Parathyroid adenoma (tissue), 2 donors: ENCODE data around the gene DUSP1.
"Not testable (repeated sequence)": the region's sequence is repeated elsewhere in the genome, so short reads cannot be mapped to it uniquely, and the experiment has no call there.

Source experiments
- H2AFZ ChIP-seq: fragments of 300-600 bp; sonication (generic); one replicate; pipeline ENCODE4 v1.7.0; 2017; ENCODE audit warnings: antibody characterized with exemption, mild to moderate bottlenecking
- H3K27ac ChIP-seq: fragments of 300-600 bp; sonication (generic); one replicate; pipeline ENCODE4 v1.7.0; 2017
- H3K27me3 ChIP-seq: fragments of 300-600 bp; sonication (generic); one replicate; pipeline ENCODE4 v1.7.0; 2017; ENCODE audit warnings: low read length; ENCODE audit not compliant: control insufficient read depth, insufficient read depth
- H3K36me3 ChIP-seq: fragments of 300-600 bp; sonication (generic); one replicate; pipeline ENCODE4 v1.7.0; 2017; ENCODE audit warnings: low read length; ENCODE audit not compliant: control insufficient read depth, insufficient read depth
- H3K4me1 ChIP-seq: fragments of 300-600 bp; sonication (generic); one replicate; pipeline ENCODE4 v1.7.0; 2017; ENCODE audit warnings: control low read depth
- H3K4me2 ChIP-seq: fragments of 300-600 bp; sonication (generic); one replicate; pipeline ENCODE4 v1.7.0; 2017; ENCODE audit warnings: low read length
- H3K4me3 ChIP-seq: fragments of 300-600 bp; sonication (generic); one replicate; pipeline ENCODE4 v1.7.0; 2017; ENCODE audit warnings: low read depth, low read length
- H3K79me2 ChIP-seq: fragments of 300-600 bp; sonication (generic); one replicate; pipeline ENCODE4 v1.7.0; 2017; ENCODE audit warnings: control low read depth
- H3K9ac ChIP-seq: fragments of 300-600 bp; sonication (generic); one replicate; pipeline ENCODE4 v1.7.0; 2017; ENCODE audit warnings: mild to moderate bottlenecking
- H3K9me3 ChIP-seq: fragments of 300-600 bp; sonication (generic); one replicate; pipeline ENCODE4 v1.7.0; 2017; ENCODE audit warnings: low read length; ENCODE audit not compliant: control insufficient read depth
- TF ChIP-seq, protein P1 (sequence below): fragments of 300-600 bp; sonication (generic); IDR thresholded peaks from one replicate; pipeline ENCODE4 v1.7.0; 2017; ENCODE audit warnings: antibody characterized with exemption, mild to moderate bottlenecking
- donor health status: primary hyperparathyroidism.

DUSP1 gene

DNA sequence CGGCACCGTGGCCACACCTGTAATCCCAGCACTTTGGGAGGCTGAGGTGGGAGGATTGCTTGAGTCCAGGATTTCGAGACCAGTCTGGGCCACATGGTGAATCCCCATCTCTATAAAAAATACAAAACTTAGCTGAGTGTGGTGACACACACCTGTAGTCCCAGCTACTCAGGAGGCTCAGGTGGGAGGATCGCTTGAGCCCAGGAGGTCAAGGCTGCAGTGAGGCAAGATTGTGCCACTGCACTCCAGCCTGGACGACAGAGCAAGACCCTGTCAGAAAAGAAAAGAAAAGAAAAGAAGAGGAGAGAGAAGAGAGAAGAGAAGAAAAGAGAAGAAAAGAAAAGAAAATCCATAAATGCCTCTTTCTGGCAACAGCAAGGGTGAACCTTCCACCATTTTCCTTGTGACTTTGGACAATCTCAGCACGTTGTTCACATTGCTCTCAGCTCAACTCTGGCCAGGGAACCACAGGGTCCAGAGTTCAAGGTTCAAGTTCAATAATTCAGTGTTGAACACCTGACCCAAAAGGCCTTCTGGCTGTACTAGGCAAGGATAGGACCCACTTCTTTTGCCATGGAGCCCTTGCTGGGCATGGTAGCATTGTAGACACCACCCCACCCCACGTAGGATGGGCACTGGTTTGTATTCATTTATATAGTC, 14.6 kb upstream of the DUSP1 start:
- no peaks in the 10 kb centered on the region for H3K79me2 ChIP-seq
- H3K4me1 ChIP-seq, result no peaks in the 10 kb centered on the region
- H3K27ac ChIP-seq, result no peak overlapping the region
- no peak overlapping the region for H3K4me3 ChIP-seq
- no peaks in the 10 kb centered on the region for H3K9me3 ChIP-seq
- no peaks in the 10 kb centered on the region for H3K27me3 ChIP-seq
- H2AFZ ChIP-seq, result no peak overlapping the region
- no peak overlapping the region for H3K9ac ChIP-seq
- H3K36me3 ChIP-seq, result no peaks in the 10 kb centered on the region
- no peak overlapping the region for H3K4me2 ChIP-seq
- TF ChIP-seq, protein P1, sequence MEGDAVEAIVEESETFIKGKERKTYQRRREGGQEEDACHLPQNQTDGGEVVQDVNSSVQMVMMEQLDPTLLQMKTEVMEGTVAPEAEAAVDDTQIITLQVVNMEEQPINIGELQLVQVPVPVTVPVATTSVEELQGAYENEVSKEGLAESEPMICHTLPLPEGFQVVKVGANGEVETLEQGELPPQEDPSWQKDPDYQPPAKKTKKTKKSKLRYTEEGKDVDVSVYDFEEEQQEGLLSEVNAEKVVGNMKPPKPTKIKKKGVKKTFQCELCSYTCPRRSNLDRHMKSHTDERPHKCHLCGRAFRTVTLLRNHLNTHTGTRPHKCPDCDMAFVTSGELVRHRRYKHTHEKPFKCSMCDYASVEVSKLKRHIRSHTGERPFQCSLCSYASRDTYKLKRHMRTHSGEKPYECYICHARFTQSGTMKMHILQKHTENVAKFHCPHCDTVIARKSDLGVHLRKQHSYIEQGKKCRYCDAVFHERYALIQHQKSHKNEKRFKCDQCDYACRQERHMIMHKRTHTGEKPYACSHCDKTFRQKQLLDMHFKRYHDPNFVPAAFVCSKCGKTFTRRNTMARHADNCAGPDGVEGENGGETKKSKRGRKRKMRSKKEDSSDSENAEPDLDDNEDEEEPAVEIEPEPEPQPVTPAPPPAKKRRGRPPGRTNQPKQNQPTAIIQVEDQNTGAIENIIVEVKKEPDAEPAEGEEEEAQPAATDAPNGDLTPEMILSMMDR, result no peak

DNA sequence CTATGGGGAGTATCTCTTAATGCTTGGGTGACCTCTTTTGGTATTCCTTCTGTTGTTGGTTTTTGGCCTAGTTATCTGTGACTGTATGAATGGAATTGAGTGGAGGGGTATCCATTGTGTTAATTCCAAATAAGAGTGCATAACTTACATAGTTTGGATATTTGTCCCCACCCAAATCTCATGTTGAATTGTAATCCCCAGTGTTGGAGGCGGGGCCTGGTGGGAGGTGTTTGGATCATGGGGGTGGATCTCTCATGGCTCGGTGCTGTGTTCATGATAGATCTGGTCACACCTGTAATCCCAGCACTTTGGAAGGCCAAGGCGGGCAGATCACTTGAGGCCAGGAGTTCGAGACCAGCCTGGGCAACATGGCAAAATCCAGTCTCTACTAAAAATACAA, 13.2 kb upstream of the DUSP1 start:
- H3K27me3 ChIP-seq, H3K4me2 ChIP-seq, H2AFZ ChIP-seq, H3K4me3 ChIP-seq, H3K79me2 ChIP-seq, H3K27ac ChIP-seq, H3K9ac ChIP-seq, H3K36me3 ChIP-seq, H3K9me3 ChIP-seq, H3K4me1 ChIP-seq: not testable (repeated sequence)

DNA sequence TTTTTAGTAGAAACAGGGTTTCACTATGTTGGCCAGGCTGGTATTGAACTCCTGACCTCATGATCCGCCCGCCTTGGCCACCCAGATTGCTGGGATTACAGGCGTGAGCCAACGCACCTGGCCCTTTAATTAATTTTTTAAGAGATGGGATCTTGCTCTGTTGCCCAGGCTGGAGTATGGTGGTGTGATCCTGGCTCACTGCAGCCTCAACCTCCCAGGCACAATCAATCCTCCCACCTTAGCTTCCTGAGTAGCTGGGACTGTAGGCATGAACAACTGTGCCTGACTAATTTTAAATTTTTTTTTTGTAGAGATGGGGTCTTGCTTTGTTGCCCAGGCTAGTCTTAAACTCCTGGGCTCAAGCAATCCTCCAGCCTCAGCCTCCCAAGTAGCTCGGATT, 12.3 kb upstream of the DUSP1 start:
- H3K4me2 ChIP-seq, H3K36me3 ChIP-seq, H3K79me2 ChIP-seq, H3K27me3 ChIP-seq, H3K9ac ChIP-seq, H3K4me3 ChIP-seq, H3K4me1 ChIP-seq, H2AFZ ChIP-seq, H3K27ac ChIP-seq, H3K9me3 ChIP-seq: not testable (repeated sequence)

DNA sequence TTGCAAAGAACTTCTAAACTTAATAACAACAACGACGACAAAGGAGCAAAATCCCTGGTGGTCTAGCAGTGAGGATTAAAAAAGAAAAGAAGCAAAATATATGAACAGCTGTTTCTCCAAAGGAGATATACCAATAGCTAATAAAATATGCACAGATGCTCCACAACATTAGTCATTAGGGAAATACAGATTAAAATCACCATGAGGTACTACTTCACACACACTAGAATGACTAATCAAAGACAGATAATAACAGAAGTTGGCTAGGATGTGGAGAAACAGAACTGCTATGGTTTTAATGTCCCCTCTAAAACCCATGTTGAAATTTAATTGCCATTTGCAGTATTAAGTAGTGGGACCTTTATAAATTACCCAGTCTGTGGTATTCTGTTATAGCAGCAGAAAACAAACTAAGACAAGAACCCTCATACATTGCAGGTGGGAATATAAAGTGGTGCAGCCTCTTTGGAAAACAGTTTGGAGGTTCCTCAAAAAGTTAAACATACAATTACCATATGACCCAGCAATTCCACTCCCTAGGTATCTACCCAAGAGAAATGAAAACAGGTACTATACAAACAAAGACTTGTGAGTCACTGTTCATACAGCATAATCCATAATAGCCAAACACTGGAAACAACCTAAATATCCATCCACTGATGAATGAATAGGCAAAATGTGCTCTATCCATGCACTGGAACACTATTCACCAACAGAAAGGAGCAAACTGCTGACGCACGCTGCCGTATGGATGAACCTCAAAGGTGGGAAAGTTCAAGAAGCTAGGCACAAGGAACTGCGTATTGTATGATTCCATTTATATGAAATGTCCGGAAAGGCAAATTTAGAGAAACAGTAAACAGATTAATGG, 11.4 kb upstream of the DUSP1 start:
- Histone ChIP-seq H3K4me3 (no peak overlapping the region), H3K79me2 (no peaks in the 10 kb centered on the region), H3K27ac (no peak overlapping the region), H2AFZ (no peak overlapping the region), H3K36me3 (no peaks in the 10 kb centered on the region), H3K9me3 (no peaks in the 10 kb centered on the region), H3K4me2 (no peak overlapping the region), H3K4me1 (no peaks in the 10 kb centered on the region), H3K27me3 (no peaks in the 10 kb centered on the region), H3K9ac (no peak overlapping the region)
- TF ChIP-seq, protein P1, result no peak

DNA sequence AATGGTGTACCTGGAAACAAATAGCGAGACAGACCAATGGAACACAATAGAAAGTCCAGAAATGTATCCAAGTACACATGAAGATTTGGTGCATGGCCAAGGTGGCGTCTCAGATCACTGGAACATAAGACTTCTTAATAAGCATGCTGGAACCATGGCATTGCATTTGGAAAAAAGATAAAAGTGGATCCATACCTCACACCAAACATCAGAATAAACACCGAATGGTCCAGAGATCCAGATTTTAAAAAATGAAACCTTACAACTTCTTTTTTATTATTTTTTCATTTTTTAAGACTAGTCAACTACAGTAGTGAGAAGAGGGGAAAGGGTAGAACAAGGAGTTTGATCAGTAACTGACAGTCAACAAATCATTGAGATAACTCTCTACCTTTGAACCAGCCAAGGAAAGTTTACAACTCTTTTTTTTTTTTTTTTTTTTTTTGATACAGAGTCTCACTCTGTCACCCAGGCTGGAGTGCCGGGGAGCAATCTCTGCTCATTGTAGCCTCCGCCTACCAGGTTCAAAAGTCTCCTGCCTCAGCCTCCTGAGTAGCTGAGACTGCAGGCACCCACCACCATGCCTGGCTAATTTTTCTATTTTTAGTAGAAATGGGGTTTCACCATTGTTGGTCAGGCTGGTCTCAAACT, 8.8 kb upstream of the DUSP1 start:
- no peaks in the 10 kb centered on the region for H3K79me2 ChIP-seq
- H3K27ac ChIP-seq, result no peak overlapping the region
- H3K36me3 ChIP-seq, result no peaks in the 10 kb centered on the region
- no peak overlapping the region for H3K4me3 ChIP-seq
- no peak overlapping the region for H3K9ac ChIP-seq
- no peaks in the 10 kb centered on the region for H3K4me1 ChIP-seq
- no peak overlapping the region for H2AFZ ChIP-seq
- no peak overlapping the region for H3K4me2 ChIP-seq
- TF ChIP-seq, protein P1, result no peak
- no peaks in the 10 kb centered on the region for H3K27me3 ChIP-seq
- H3K9me3 ChIP-seq, result no peaks in the 10 kb centered on the region
